Fibroblast of lung (primary cell): ENCODE data around the gene KIAA1217. TPM values are rescaled to one million over a fixed set of nuclear protein-coding genes. Genes with fewer than 3 reads are reported as not detected.

Experiments used
- DNase-seq, 2 donors: peaks; one replicate each; pipeline versions ENCODE4 v3.0.0 to v3.0.0-alpha.2; 2010; ENCODE audit warnings: low read depth in 2 of 2
- H2AFZ ChIP-seq: 2 replicates; pipeline ENCODE4 v1.5.1; 2012; ENCODE audit warnings: low read length, control low read depth, inconsistent platforms
- H3K27ac ChIP-seq: 2 replicates; pipeline ENCODE4 v1.5.1; 2011; ENCODE audit warnings: low read length, control low read depth; ENCODE audit not compliant: insufficient read depth
- H3K27me3 ChIP-seq: 2 replicates; pipeline ENCODE4 v1.5.1; 2011; ENCODE audit warnings: mild to moderate bottlenecking, low read length; ENCODE audit not compliant: control insufficient read depth, insufficient read depth
- H3K36me3 ChIP-seq: 2 replicates; pipeline ENCODE4 v1.5.1; 2011; ENCODE audit warnings: low read length; ENCODE audit not compliant: control insufficient read depth, insufficient read depth
- H3K4me1 ChIP-seq: 2 replicates; pipeline ENCODE4 v1.5.1; 2011; ENCODE audit warnings: low read length; ENCODE audit not compliant: control insufficient read depth, insufficient read depth; ENCODE audit errors: extremely low read depth
- H3K4me2 ChIP-seq: 2 replicates; pipeline ENCODE4 v1.5.1; 2011; ENCODE audit warnings: low read length, control low read depth; ENCODE audit not compliant: insufficient read depth; ENCODE audit errors: extremely low read depth
- H3K4me3 ChIP-seq, 4 experiments: fragments of 200-600 bp in 1 of 4; sonication (generic) in 1 of 4; replicated peaks in 1 of 4; 2 replicates each; pipeline ENCODE4 v1.5.1; 2011 to 2016; ENCODE audit warnings: low read length in 4 of 4, low read depth in 3 of 4, mild to moderate bottlenecking in 3 of 4, control low read depth in 2 of 4, inconsistent platforms in 1 of 4, mixed read lengths in 1 of 4; ENCODE audit not compliant: insufficient read depth in 1 of 4; ENCODE audit errors: control extremely low read depth in 1 of 4
- H3K79me2 ChIP-seq: 2 replicates; pipeline ENCODE4 v1.5.1; 2012; ENCODE audit warnings: mild to moderate bottlenecking, low read length, inconsistent platforms; ENCODE audit not compliant: control insufficient read depth, insufficient read depth
- H3K9ac ChIP-seq: 2 replicates; pipeline ENCODE4 v1.5.1; 2011; ENCODE audit warnings: mild to moderate bottlenecking, low read length, control low read depth; ENCODE audit not compliant: insufficient read depth
- H3K9me3 ChIP-seq: 2 replicates; pipeline ENCODE4 v1.5.1; 2012; ENCODE audit warnings: low read depth, low read length; ENCODE audit not compliant: control insufficient read depth, insufficient read depth
- H4K20me1 ChIP-seq: 2 replicates; pipeline ENCODE4 v1.5.1; 2011; ENCODE audit warnings: low read length; ENCODE audit not compliant: control insufficient read depth, insufficient read depth; ENCODE audit errors: extremely low read depth
- CTCF ChIP-seq, 2 donors: IDR thresholded peaks in 1 of 2; conservative IDR thresholded peaks in 1 of 2; 1 replicate in 1 of 2; 2 replicates in 1 of 2; pipeline ENCODE4 v1.5.1; 2011 to 2012; ENCODE audit warnings: low read length in 2 of 2, control low read depth in 1 of 2, inconsistent platforms in 1 of 2, low read depth in 1 of 2, mild to moderate bottlenecking in 1 of 2
- EZH2 ChIP-seq: IDR thresholded peaks from 2 replicates; pipeline ENCODE4 v1.5.1; 2012; ENCODE audit warnings: low read length, control low read depth, mild to moderate bottlenecking; ENCODE audit errors: missing control alignments
- polyA plus RNA-seq, 2 donors: library from polyadenylated mRNA; depleted of rRNA in 1 of 2; stranded (reverse) in 1 of 2; unstranded in 1 of 2; fragments of >200 nt; gene quantifications; 2 replicates each; pipeline ENCODE4 v1.2.1, GENCODE V29; 2011 to 2012; ENCODE audit warnings: missing spikeins in 1 of 2
- total RNA-seq: library from RNA; depleted of rRNA; stranded (reverse); fragments of >200 nt; gene quantifications from 2 replicates; pipeline ENCODE4 v1.2.1, GENCODE V29; 2014

Gene KIAA1217
- total and polyA plus RNA-seq, 2 donors (not counting 1 experiment from before 2014, with no cell fraction given), result 0.92 to 1.5 TPM

DNA sequence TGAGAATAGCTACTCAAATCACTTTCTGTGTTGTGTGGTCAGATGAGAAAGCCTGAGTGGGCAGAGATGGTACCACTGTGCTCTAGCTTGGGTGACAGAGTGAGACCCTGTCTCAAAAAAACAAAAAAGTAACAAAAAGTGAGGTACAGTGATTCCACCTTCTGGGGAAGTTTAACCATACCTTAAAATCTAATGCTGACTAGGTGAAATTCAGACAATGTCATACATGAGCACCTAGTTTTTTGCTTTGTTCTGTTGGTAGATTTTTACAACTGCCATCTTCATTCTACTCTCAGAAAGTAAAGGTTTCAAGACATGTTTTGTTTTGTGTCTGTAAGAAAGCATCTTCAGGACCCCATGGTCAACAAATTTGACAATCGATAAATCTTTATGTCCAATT, 370.5 kb downstream of the KIAA1217 start:
- Histone ChIP-seq H3K4me3 (no peak overlapping the region), H2AFZ (no peak overlapping the region), H3K36me3 (no peaks in the 10 kb centered on the region), H3K27me3 (no peaks in the 10 kb centered on the region), H3K9ac (no peak overlapping the region), H3K4me2 (no peak overlapping the region), H3K9me3 (no peaks in the 10 kb centered on the region), H4K20me1 (no peaks in the 10 kb centered on the region), H3K79me2 (no peaks in the 10 kb centered on the region), H3K4me1 (no peaks in the 10 kb centered on the region), H3K27ac (no peak overlapping the region)
- DNase-seq, result no peak
- no peak for TF ChIP-seq CTCF (conservative IDR thresholded peaks at IDR 0.05 in 1 of 2, IDR thresholded peaks at IDR 0.05 in 1 of 2; ENCODE audit: low read depth in 1 of 2, low read length in 2 of 2)
- TF ChIP-seq EZH2, result no peak

- no peaks in the 10 kb centered on the region for H4K20me1 ChIP-seq
- no peaks in the 10 kb centered on the region for H3K79me2 ChIP-seq
- no peaks in the 10 kb centered on the region for H3K36me3 ChIP-seq
- H3K4me1 ChIP-seq, result no peaks in the 10 kb centered on the region
- H3K27me3 ChIP-seq, result no peaks in the 10 kb centered on the region
- H3K9me3 ChIP-seq, result no peaks in the 10 kb centered on the region
- H2AFZ ChIP-seq, result no peak overlapping the region
- H3K27ac ChIP-seq, result no peak overlapping the region
- no peak overlapping the region for H3K9ac ChIP-seq
- no peak overlapping the region for H3K4me3 ChIP-seq
- H3K4me2 ChIP-seq, result no peak overlapping the region
- no peak for DNase-seq
- TF ChIP-seq CTCF (conservative IDR thresholded peaks at IDR 0.05 in 1 of 2, IDR thresholded peaks at IDR 0.05 in 1 of 2; ENCODE audit: low read depth in 1 of 2, low read length in 2 of 2), result no peak
- no peak for TF ChIP-seq EZH2
Measured at GRCh38 chr10:24579906-24580305, 371.0 kb downstream of the KIAA1217 start.

GRCh38 chr10:24589265-24589664, 380.3 kb downstream of the KIAA1217 start:
- no peak for DNase-seq
- H4K20me1 ChIP-seq, result no peaks in the 10 kb centered on the region
- H3K4me1 ChIP-seq, result no peaks in the 10 kb centered on the region
- H3K79me2 ChIP-seq, result no peaks in the 10 kb centered on the region
- H3K27me3 ChIP-seq, result no peaks in the 10 kb centered on the region
- H2AFZ ChIP-seq, result no peak overlapping the region
- no peak overlapping the region for H3K27ac ChIP-seq
- no peaks in the 10 kb centered on the region for H3K9me3 ChIP-seq
- H3K4me3 ChIP-seq, result no peak overlapping the region
- TF ChIP-seq EZH2, result no peak
- TF ChIP-seq CTCF (conservative IDR thresholded peaks at IDR 0.05 in 1 of 2, IDR thresholded peaks at IDR 0.05 in 1 of 2; ENCODE audit: low read depth in 1 of 2, low read length in 2 of 2), result no peak
- no peak overlapping the region for H3K9ac ChIP-seq
- H3K36me3 ChIP-seq, result peaks cover 7% of the 10 kb centered on the region
- H3K4me2 ChIP-seq, result no peak overlapping the region
